ENCODE results near the gene TRABD. TPM values are rescaled to one million over a fixed set of nuclear protein-coding genes. Genes with fewer than 3 reads are reported as not detected.

The TRABD gene
- total RNA-seq, 2 experiments from 2014 or later: 110 to 114 TPM

DNA sequence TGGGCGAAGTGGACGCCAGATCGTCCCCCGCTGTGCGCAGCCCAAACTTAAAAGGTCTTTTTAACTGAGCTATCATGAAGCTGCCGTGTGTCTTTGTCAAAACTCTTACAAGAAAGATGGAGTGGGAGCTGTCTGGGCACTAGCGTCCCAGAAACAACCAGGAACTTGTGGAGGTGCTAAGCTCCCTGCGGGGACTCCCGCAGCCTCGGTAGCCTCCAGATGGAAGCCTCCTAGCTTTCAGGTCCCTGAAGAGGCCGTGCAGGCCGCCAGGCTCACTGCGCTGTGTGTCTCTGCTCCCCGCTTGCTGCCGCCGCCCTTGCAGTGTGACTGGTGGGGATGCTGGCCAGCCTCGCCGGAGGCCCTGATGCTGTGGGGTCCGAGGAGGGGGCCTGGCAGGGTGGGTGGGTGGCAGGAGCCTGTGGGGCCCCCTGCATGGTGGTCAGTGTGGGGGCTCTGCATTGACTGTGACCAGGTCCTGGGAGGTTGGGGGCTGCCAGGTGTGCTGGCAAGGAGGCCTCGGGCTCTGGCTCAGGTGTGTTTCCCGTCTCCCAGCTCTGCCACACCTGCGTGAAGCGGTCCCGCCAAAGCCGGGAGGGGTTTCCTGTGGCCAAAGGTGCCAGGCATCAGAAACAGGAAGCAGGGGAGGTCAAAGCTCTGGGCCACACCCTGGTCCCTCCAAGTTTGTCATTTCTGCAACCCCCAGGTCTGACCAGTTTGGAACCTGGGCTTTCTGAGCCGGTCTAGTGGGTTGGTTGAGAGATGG is 1.2 kb downstream of the TRABD start:
- TF ChIP-seq, protein P1, sequence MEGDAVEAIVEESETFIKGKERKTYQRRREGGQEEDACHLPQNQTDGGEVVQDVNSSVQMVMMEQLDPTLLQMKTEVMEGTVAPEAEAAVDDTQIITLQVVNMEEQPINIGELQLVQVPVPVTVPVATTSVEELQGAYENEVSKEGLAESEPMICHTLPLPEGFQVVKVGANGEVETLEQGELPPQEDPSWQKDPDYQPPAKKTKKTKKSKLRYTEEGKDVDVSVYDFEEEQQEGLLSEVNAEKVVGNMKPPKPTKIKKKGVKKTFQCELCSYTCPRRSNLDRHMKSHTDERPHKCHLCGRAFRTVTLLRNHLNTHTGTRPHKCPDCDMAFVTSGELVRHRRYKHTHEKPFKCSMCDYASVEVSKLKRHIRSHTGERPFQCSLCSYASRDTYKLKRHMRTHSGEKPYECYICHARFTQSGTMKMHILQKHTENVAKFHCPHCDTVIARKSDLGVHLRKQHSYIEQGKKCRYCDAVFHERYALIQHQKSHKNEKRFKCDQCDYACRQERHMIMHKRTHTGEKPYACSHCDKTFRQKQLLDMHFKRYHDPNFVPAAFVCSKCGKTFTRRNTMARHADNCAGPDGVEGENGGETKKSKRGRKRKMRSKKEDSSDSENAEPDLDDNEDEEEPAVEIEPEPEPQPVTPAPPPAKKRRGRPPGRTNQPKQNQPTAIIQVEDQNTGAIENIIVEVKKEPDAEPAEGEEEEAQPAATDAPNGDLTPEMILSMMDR (IDR thresholded peaks at IDR 0.05): no peak
- peaks cover 1% of the 10 kb centered on the region for H3K27me3 Mint-ChIP-seq
- POLR2A ChIA-PET: interaction anchor here (1.3 to 1.9 kb wide), 3 partner anchors 11 to 16 kb away, joined by 4 read pairs; partner anchors contain the start of gene PANX2
- peak overlapping the region; percentile 88 for H3K27ac Mint-ChIP-seq
- H3K4me1 Mint-ChIP-seq (ENCODE audit: low read depth): peaks cover 37% of the 10 kb centered on the region
- DNase-seq: no peak
- intact Hi-C loops (cut with micrococcal nuclease): no loop called here
- H3K4me3 Mint-ChIP-seq: peak overlapping the region; percentile 91
- no peaks in the 10 kb centered on the region for H3K9me3 Mint-ChIP-seq
- CTCF ChIA-PET: interaction anchor here (0.5 to 1.5 kb wide), 4 partner anchors 39 to 193 kb away, joined by 3 to 4 read pairs (median 3); no protein-coding TSS in a partner anchor
- no peak for ATAC-seq
- H3K36me3 Mint-ChIP-seq (ENCODE audit: low read depth): peaks cover 14% of the 10 kb centered on the region

DNA sequence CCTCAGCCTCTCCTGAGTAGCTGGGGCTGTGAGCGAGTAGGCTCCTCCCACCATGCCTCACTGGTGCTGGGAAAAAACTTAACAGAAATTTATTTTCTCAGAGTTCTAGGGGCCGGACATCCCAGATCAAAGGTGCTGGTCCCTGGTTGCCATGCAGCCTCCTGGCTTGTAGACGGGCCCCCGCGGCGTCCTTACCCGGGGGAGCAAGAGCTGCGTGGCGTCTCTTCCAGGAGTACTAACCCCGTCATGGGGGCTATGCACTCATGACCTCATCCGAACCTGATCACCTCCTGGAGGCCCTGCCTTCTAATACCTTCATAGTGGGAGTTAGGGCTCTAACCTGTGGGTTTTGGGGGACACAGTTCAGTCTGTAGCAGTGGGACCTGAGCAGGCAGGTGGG is 2.6 kb downstream of the TRABD start:
- CTCF ChIA-PET: interaction anchor here (0.7 to 1.6 kb wide), 2 partner anchors 39 to 170 kb away, joined by 3 to 4 read pairs; no protein-coding TSS in a partner anchor
- peaks cover 49% of the 10 kb centered on the region for H3K4me1 Mint-ChIP-seq (ENCODE audit: low read depth)
- no peaks in the 10 kb centered on the region for H3K9me3 Mint-ChIP-seq
- TF ChIP-seq, protein P1 (IDR thresholded peaks at IDR 0.05): no peak
- H3K27me3 Mint-ChIP-seq: peaks cover 1% of the 10 kb centered on the region
- peaks cover 25% of the 10 kb centered on the region for H3K36me3 Mint-ChIP-seq (ENCODE audit: low read depth)
- no peak for ATAC-seq
- no peak for DNase-seq
- intact Hi-C loops (cut with micrococcal nuclease): no loop called here
- H3K4me3 Mint-ChIP-seq: peak overlapping the region; percentile 91
- H3K27ac Mint-ChIP-seq: no peak overlapping the region
- POLR2A ChIA-PET: interaction anchor here (1.1 to 1.4 kb wide), 2 partner anchors 17 to 252 kb away, joined by 3 to 6 read pairs; partner anchors contain the start of gene PANX2

DNA sequence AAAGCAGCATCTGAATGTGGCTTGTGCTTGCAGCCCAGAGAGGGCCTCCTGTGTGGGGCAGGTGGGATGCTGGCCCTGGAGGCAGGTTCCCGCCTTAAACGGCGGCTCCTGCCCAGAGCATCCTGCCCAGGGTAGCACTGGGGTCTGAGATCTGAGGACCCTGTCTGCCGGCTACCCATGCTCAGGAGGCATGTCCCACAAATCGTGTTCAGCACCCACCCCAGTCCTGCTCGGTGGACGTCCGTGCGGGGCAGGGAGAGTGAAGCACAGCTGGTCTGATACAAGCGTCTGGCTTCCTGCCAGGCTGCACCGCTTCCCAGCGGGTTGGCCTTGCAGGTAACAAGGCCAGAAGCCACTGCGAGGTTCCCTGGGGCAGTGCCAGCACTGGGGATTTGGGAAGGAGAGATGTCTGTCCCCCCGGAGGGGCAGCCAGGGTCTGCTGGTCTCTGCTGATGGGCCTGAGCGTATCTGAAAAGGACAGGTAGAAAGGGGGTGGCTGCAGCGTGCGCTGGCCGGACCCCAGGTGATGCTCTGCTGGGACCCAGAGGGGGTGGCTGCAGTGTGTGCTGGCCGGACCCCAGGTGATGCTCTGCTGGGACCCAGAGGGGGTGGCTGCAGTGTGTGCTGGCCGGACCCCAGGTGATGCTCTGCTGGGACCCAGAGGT is 3.6 kb downstream of the TRABD start:
- intact Hi-C loops (cut with micrococcal nuclease): no loop called here
- peaks cover 1% of the 10 kb centered on the region for H3K27me3 Mint-ChIP-seq
- ATAC-seq: no peak
- CTCF ChIA-PET: interaction anchor here (1.6 kb wide), 1 partner anchor 40 kb away, joined by 4 read pairs; no protein-coding TSS in a partner anchor
- H3K4me3 Mint-ChIP-seq: peak overlapping the region; percentile 89
- DNase-seq: no peak
- peaks cover 25% of the 10 kb centered on the region for H3K36me3 Mint-ChIP-seq (ENCODE audit: low read depth)
- POLR2A ChIA-PET: interaction anchor here (1.1 to 2.7 kb wide), 9 partner anchors 8 to 337 kb away, joined by 3 to 9 read pairs (median 6); partner anchors contain the start of genes HDAC10, PANX2, SCO2 and TUBGCP6
- TF ChIP-seq, protein P1 (IDR thresholded peaks at IDR 0.05): no peak
- no peaks in the 10 kb centered on the region for H3K9me3 Mint-ChIP-seq
- peaks cover 49% of the 10 kb centered on the region for H3K4me1 Mint-ChIP-seq (ENCODE audit: low read depth)
- peak overlapping the region; percentile 99 for H3K27ac Mint-ChIP-seq

DNA sequence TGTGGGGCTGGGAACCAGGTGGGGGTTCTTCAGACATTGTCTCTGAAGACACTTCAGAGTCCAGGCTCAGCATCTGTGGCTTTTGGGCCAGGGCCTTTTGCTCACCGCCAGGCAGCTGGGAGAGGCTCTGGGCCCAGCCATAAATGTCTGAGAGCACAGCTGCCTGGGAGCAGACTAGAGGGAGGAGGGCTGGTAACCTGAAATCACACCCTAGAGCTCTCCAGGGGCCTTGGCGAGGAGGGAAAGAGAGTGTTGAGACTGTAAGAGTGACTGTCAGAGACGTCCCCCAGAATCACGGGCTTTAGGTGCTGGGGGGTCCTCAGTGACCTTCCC is 4.1 kb downstream of the TRABD start:
- H3K4me3 Mint-ChIP-seq: peak overlapping the region; percentile 89
- H3K36me3 Mint-ChIP-seq (ENCODE audit: low read depth): peaks cover 25% of the 10 kb centered on the region
- CTCF ChIA-PET: interaction anchor here (1.2 kb wide), 2 partner anchors 19 to 159 kb away, joined by 3 read pairs; no protein-coding TSS in a partner anchor
- H3K4me1 Mint-ChIP-seq (ENCODE audit: low read depth): peaks cover 46% of the 10 kb centered on the region
- POLR2A ChIA-PET: interaction anchor here (1.1 to 2.7 kb wide), 9 partner anchors 8 to 336 kb away, joined by 3 to 11 read pairs (median 8); partner anchors contain the start of genes HDAC10, SCO2 and TUBGCP6
- intact Hi-C loops (cut with micrococcal nuclease): no loop called here
- peaks cover 1% of the 10 kb centered on the region for H3K27me3 Mint-ChIP-seq
- TF ChIP-seq, protein P1 (IDR thresholded peaks at IDR 0.05): no peak
- ATAC-seq (peak; percentile 3), DNase-seq (no peak)
- H3K9me3 Mint-ChIP-seq: no peaks in the 10 kb centered on the region
- H3K27ac Mint-ChIP-seq: peak overlapping the region; percentile 99

All from activated CD8-positive, alpha-beta T cell treated with anti-CD3 and anti-CD28 coated beads for 36 hours (primary cell).